NCI-H2107 (cell line): ENCODE measurements around the gene CCNQ.

Experiments
- DNase-seq: peaks from one replicate; lab custom pipeline; 2025; lab: John Stamatoyannopoulos, UW

The CCNQ gene

DNA sequence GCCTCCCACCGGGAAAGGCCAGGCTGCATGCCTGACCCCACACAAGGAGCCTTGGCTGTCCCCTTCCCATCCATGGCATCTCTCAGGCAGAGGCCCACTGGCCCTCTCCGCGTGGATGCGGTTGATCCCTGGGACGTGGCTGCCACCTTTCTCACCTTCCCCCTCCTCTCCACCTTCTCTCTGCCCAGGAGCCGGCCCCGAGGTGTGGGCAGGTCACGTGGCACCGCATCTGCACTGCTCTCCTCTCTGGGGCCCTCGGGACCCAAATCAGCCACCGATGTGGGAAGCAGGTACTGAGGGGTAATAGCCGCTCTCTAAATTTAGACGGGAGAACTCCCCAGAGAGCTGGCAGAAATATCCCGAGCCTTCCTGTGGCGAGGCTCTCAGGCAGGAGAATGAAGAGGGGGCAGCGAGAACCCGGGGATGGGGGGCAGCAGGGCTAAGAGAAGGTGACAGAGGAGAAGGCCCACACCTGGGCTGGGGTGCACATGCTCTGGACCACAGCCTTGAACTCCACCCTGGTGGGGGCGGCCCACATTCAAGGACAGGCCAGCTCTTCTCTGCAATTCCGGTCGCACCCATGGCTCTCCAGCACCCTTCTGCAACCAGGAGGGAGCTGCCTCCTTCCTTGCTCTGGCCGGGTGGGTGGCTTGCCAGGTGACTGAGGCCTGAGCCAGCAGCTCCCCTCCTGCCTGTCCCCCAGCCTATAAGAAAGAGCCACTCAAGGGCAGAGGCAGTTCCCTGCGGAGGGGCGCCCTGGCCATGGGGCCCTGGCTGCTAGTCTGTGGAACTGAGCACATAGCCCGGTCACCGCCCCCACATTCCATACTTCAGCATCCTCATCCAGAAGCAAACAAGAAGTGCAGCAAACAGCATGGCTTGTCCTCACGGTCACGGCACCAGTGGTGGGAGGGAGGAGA, 38.4 kb upstream of the CCNQ start:
- DNase-seq: no peak

DNA sequence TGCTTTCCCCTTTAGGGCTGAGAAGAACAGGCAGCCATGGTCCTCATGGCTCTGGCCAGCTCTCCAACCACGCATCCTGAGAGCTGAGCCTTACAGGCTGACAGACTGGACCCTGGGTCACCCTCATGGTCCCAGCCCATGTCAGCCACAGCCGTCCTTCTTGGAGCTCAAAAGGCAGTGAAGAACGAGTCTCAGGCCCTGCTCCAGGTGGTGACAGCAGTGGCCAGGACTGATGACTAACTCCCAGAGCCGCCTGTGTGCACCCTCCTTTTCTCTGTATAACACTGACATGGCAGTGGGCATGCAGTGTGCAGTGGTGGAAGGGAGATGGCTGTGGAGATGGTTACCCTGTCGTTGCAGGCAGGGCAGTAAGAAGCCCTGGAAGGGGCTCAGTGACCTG, 37.8 kb upstream of the CCNQ start:
- no peak for DNase-seq

DNA sequence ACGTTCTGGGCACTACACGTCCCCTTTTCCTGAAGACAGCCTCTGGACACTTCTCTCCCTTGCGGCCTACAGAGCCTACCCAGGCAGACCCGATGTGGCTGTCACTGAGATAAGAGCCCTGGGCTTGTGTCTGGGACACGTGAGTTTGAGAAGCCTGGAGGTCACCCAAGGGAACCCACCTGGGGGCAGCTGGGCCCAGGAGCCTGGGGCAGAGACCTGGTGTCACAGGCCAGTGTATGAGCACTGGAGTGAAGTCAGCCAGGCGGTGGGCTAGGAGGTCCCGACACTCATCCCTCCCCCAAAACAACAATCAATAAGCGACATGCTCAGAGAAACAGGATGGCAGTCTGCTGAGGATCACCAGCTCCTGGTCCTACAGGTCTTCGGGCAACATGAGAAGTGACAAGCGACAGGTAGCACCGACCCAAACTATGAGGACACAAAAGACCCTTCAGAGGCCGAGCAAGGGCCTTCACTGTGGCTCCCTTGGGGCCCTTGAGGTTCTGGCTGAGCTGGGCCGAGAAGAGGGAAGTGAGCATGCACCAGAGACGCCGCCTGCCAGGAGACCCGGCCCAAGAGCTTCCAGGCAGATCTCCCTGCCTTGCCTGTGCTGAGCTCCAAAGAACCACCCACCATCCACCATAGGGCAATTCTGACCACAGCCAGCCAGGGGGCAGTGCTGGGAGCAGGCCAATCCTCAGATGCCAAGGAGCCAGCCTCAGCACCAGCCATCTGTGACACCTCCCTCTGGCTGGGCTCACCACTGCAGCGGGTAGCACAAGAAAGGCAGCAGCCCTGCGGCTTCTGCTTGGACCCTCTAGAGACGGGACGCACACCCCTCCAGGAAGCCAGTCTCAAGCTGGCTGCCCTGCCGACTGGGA, 37.1 kb upstream of the CCNQ start:
- no peak for DNase-seq

DNA sequence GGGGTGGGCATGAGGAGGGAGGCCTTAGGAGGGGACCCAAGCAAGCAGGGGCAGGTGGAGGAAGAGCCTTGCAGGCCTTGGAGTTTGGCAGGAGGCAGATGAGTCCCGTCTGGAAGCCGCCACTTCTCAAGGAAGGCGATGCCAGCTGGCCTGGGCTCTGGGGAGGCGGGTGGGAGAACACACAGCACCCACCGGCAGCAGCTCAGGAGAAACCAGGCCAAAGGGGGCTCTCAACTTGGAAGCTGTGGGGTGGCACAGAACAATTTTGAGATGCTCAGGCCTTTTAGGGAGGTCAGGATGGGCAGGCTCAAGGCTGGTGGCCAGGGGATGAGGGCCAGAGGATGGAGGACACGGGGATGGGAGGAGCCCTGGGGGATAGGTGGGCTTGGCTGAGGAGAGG, 36.4 kb upstream of the CCNQ start:
- no peak for DNase-seq

DNA sequence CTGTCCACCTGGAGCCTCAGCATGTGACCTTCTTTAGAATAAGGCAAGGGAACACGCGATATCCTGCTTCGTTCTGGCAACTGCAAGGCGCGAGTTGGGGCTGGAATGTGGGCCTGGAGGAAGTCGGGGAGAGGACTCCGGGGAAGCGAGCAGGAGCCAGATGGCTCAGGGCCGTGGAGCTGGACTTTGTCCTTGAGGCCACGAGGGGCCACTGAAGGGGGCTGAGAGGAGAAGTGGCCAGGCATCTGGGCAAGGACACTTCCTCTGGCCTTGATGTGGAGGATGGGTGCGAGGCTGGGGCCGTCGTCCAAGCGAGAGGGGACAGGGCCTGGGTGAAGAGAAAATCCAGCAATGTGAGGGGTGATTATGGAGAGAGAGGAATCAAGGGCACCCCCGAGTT, 35.9 kb upstream of the CCNQ start:
- DNase-seq: no peak

DNA sequence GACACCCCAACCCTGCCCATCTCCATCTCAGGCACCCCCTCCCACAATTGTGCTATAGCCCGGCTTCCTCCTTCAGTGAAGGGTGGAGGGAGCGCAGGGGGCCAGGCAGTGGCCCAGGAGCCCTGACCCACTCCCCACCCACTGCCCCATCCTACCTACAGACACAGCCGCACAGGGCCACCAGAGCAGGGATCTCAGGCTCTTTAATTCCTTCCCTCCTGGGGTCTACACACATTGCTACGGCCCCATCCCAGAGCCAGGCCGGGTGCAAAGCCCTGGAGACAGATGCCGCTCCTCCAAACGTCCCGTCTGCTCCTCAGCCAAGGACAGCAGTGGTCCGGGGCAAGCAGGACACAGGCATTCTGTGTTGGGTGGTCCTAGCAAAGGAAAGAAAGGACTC, 35.3 kb upstream of the CCNQ start:
- DNase-seq: no peak

DNA sequence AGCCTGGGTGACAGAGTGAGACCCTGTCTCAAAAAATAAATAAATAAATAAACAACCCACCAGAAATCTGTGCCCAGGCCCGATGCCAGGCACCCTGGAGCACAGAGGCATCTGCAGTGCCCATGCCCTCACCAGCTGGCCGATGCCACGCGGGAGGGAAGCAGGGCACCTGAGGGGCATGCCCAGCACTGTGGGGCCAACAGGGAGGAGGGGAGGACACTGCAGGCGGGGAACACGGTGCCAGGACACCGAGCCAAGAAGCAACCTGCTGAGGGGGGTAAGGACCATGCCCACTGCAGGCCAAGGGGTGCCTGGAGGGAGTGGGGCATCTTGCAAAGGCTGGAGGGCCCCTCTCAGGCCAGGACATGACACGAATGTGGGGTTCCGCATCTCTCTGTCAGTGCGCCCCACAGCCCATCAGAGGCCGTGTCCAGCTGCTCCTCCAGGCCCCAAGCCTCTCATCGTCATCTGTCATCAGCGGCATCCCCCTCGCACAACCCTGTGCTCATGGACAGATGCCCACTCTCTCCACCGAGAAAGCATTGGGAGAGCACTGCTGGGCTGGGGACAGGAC, 34.8 kb upstream of the CCNQ start:
- DNase-seq: no peak

DNA sequence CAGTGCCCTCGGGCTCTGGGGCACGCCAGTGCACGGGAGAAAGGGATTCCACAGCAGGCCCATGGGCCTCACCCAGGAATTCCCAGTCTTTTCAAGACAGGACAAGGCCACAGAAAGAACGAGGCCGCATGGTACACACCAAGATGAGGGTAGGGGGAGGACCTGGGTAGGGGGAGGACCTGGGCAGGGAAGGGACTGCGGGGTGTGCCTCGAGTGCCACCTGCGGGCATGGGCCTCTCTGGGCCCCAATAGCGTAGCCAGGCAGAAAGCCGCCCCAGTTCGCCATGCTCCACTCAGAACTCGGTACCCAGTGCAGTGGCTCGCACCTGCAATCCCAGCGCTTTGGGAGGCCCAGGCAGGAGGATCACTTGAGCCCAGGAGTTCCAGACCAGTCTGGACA, 34.1 kb upstream of the CCNQ start:
- no peak for DNase-seq

DNA sequence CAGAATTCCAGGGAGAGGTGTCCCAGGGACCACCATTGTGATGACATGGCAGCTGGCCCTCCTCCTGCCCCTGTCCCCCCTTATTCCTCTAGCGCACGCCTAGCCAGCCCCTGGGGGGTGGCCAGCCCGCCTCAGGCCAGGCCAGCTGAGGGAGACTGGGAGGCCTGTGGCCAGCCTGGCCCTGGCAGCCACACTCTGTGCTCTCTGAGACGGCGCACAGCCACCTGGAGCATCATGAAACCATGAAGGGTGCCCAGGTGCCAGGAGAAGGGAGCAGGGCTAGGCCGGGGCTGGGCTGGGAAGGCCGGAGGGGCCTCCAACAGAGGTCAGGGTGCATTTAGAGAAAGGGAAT, 33.6 kb upstream of the CCNQ start:
- no peak for DNase-seq

DNA sequence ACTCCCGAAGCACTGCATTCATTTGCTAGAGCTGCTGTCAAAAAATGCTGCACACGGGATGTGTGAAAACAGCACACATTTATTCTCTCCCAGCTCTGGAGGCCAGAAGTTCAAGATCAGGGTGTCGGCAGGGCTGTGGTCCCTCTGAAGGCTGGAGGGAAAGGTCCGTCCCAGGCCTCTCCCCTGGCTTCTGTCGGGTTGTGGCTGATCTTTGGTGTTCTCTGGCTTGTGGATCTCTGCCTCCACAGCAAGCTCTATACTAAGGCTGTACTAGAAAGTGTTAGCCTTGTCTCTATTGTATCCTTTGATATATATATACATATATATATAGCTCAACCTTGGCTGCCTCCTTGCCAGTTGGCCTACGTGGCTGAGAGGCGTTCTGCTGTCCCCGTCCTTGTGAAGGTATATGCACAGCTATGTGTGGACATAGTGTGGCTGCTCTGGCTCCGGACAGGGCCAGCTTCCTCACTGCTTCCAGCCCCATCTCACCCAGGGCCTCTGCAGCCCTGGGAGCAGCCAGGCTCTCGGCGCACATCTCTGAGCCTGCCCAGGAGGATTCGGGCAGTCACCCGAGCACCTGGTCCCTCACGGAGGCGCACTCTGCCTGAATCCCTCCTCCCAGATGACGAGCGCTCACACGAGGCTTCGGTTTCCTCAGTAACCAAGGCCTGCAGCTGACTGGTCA, 33.1 kb upstream of the CCNQ start:
- no peak for DNase-seq

DNA sequence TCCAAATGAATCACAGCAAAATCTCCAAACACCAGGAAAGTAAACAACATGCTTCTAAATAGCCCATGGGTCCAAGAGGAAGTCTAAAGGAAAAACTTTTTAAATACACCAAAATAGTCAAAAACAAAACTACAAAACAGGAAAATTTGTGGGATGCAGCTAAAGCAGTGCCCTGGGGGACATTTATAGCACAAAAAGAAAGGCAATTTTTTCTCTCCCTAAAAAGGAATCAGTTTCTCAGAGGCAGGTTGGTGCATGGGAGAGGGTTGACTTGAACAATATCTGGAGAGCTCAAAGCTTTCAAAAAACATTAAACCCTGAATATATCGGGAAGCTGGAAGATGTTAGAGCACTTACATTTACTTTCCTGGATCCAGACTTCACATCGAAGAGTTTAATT, 32.4 kb upstream of the CCNQ start:
- no peak for DNase-seq

DNA sequence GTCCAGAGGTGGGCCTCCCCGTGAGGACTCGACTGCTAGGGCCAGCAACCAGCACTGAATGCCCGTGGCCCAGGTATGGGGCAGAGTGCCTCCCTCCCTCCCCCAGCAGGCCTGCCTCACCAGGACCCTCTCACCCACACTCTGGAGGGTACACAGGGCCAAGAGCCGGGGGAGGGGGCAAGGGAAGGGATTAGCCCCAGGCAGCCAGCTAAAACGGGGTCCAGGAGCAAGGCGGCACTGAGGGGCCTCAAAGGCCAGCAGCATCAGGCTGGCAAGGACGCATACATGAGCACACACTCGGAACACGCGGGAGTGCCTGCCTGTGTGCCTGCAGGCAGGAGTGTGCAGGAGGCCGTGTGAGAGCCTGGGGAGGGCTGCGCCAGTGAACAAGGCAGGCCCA, 29.7 kb upstream of the CCNQ start:
- no peak for DNase-seq

DNA sequence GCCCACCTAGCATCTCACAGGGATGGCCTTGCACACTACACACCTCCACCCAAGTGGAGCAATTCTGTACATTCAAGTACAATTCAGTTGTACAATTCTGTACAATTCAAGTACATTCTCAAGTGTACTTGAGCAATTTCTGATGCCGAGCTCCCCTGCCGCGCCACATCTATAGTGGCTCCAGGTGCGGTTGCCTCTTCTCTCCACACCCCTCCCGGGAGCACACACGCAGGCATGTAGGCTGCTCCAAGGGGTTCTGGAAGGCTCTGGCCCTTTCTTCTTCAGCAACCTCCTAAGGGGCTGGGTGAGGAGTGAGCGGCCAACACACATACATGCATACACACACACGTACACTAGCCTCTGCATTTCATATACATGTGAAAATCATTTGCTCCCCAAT, 29.2 kb upstream of the CCNQ start:
- no peak for DNase-seq

DNA sequence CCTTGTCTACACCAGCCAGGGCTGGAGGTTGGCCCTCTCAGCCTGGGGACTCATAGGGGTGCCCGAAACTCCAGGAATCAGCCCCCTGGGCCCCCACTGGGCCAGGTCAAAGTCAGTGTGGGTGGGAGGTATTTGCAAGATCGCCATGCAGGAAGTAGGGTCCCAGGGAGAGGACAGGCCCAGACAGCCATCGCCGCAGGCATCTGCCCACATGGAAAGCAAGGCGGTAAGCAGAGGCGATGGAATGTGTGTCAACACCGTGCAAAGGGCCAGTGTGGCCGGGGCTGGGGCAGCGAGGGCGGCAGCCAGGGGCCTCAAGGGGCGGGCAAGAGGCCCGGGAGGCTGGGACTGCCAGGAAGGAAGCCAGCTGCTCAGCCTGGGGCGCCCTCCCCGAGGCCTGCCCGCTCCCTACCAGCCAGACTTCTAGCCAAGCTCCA, 28.8 kb upstream of the CCNQ start:
- DNase-seq: no peak

DNA sequence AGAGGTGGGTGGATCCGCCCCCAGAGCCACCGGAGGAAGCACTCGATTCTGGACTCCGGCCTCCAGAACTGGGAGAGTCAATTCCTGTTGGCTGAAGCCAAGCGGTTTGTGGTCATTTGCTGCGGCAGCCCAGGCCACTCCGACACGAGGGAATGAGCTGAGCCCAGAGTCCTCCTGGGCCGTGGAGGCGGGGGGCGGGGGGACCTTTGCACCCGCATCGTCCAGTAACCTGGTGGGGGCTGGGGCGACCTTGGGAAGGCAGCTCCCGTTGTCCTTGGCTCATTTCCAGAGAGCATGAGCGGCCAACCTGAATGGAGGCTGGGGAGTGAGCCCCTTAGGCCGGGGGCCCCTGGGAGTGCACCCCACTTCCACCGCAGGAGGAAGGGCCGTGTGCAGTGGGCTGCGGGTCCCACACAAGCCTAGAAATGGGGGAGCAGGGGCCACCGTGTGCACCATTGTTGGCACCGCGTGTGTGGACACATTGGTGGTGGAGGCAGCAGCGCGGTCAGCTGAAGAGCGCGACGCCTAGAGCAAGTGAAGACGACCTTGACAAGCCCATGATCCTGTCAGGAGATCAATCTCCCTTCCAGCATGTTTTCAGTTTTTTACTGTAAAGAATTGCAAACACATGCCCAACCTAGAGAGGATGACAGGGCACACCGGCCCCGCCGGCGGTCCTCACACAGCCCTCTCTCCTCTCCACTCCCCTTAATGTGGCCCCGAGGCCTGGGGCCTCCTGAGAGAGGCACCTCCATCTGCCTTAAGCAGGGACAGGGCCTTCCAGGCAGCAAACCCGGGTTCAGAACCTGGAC, 28.1 kb upstream of the CCNQ start:
- no peak for DNase-seq

DNA sequence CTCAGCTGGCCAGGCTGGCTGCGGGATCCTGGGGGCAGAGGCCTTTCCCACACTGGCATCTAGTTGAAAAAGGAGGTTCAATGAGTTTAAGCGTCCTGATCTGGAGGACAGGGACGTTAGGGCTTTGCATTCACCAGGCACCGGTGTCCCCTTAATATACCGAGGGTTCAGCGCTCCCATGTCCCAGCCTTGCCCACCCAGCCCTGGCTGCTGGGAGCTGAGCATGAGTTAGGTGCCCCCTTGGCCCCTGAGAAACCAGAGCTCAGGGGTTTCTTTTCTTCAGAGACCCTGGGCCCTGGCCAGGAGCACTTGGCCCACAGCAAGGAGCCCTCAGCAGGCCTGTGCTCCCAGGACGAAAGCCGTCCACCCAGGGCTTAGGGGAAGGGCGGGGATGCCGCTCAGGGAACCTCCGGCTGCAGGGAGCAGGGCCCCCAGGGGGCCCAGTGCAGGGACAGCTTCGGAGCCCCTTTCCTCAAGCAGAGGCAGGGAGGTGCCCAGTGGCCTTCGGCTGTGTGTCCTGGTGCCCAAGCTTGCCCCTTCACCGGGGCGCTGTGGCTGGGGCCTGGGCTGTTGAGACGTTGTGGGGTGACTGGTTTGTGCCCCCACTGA, 27.2 kb upstream of the CCNQ start:
- DNase-seq: no peak

DNA sequence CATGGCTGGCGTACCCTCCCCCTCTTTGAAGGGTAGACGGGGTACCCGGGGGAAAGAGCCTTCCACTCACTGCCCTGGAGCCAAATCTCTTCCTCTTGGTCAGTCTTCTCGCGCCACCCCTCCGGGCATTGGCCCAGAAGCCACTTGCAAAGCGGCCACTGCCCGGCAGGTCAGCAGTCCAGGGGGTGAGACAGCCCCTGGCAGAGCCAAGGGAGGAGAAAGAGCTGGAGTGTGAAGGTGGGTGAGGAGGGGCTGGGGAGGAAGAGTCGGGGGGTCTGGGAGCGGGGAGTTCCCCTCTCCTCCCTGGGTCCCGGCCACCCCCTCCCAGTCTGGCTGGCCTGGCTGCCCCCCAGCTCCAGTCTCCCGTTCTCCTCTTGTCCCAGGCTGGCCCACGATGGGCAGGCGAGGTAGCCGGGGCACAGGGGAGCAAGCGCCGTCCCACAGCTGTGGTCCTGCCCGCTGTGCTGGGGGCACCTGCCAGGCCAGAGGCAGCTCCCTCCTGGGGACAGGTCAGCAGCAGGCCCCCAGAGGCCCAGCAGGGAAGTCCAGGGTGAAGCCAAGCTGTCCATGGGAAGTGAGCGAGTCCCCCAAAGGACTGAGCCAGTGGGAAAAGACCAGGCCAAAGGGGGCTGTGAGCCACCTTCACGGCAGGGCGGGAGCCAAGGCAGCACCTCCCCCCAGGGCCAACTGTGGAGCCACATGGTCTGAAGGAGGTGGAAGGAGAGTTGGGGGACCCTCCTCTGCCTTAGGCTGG, 26.5 kb upstream of the CCNQ start:
- DNase-seq: no peak

DNA sequence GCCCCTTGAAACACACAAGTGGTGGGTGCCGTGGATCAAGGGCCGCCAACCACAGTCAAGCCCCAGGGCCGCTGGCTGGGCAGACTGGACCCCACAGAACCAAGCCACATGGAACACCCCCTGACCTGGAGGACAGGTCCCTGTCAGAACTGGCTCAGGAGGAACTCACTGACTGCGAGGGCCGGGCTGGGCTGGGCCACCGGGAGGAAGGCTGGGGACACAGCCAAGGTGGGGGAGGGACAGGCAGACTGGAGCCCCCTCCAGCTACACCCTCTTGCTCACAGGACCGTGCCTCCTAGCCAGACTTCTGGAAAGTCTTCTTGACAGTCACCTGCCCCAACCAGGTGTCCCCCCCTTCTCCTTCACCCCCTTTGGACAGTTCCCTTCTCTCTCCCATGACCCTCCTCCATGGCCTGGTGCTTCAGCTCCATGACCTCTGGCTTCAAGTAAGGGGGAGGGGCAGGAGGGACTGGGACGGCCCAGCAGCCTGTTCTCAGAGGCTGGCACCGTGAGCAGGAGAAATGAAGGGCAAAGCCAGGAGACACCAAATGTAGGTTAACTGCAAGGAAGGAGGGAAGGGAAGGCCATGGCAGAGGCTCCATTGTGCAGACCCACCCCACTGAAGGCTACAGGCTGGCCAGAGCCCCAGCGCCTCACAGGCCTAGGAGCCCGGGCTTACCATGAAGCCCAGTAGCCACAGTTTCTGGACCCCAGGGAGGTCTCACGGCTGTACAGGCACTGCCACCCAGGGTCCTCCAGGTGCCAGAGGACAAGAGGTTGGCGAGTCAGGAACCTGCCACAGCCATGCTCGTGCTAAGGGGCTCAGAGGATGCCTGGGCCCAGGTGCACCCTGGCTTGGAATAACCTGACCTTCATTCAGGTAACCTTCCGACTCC, 25.5 kb upstream of the CCNQ start:
- no peak for DNase-seq
